NCI-H187 (cell line): Measurements from ENCODE around the gene GPR152.

Experiments used
- DNase-seq, 2 experiments: peaks; one replicate each; lab custom pipeline; 2025; lab: John Stamatoyannopoulos, UW

GPR152 gene

GRCh38 chr11:67452141-67452952 is at the start of gene GPR152:
Gene GPR152 (minus strand): TSS chr11:67452729. CDS start chr11:67452724, 5 bp downstream.
- DNase-seq = no peak

GRCh38 chr11:67501854-67502253 is 49.3 kb upstream of the GPR152 start:
- no peak for DNase-seq

- no peak for DNase-seq
These were observed 48.5 kb upstream of the GPR152 start for GRCh38 chr11:67500831-67501715.

GRCh38 chr11:67500484-67500821 is 47.9 kb upstream of the GPR152 start:
- no peak for DNase-seq

GRCh38 chr11:67499808-67500483 is 47.4 kb upstream of the GPR152 start:
- DNase-seq = no peak

- DNase-seq = no peak
These were observed 46.0 kb upstream of the GPR152 start for GRCh38 chr11:67498544-67498972.

GRCh38 chr11:67497656-67498291 is 45.2 kb upstream of the GPR152 start:
- DNase-seq = no peak

GRCh38 chr11:67496113-67496512 is 43.6 kb upstream of the GPR152 start:
- no peak for DNase-seq

GRCh38 chr11:67495234-67496005 is 42.9 kb upstream of the GPR152 start:
- no peak for DNase-seq

GRCh38 chr11:67494371-67495233 is 42.1 kb upstream of the GPR152 start:
- DNase-seq = no peak

- no peak for DNase-seq
These were observed 41.2 kb upstream of the GPR152 start for GRCh38 chr11:67493548-67494370.

- DNase-seq = no peak
These were observed 40.4 kb upstream of the GPR152 start for GRCh38 chr11:67492801-67493547.

- DNase-seq = no peak
These were observed 39.7 kb upstream of the GPR152 start for GRCh38 chr11:67492069-67492727.

GRCh38 chr11:67491276-67492068 is 38.9 kb upstream of the GPR152 start:
- DNase-seq = no peak

- no peak for DNase-seq
These were observed 38.2 kb upstream of the GPR152 start for GRCh38 chr11:67490727-67491065.

- no peak for DNase-seq
These were observed 37.6 kb upstream of the GPR152 start for GRCh38 chr11:67489885-67490726.
